ENCODE results near the gene ESPNL.

ESPNL gene

GRCh38 chr2:238128061-238128440 is 27.9 kb downstream of the ESPNL start:
- no peak for DNase-seq (ENCODE audit: low read depth)

DNA sequence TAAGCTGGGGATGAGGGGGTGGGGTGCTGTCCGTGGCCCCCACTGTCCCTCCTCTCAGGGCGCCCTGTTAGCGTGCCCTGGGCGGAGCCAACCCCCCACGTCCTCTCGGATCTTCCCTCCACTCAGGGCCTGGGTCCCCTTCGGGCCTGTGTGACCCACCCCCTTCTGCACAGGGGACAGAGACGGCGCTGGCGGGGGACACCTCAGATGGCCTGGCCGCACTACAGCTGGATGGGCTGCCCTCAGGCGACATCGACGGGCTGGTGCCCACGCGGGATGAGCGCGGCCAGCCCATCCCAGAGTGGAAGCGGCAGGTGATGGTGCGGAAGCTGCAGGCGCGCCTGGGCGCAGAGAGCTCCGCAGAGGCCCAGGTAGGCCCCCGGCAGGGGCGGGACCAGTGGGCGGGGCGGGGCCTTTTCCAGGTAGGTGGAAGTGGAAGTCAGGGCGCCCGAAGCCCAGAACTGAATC is 28.4 kb downstream of the ESPNL start:
- no peak for DNase-seq (ENCODE audit: low read depth)

DNA sequence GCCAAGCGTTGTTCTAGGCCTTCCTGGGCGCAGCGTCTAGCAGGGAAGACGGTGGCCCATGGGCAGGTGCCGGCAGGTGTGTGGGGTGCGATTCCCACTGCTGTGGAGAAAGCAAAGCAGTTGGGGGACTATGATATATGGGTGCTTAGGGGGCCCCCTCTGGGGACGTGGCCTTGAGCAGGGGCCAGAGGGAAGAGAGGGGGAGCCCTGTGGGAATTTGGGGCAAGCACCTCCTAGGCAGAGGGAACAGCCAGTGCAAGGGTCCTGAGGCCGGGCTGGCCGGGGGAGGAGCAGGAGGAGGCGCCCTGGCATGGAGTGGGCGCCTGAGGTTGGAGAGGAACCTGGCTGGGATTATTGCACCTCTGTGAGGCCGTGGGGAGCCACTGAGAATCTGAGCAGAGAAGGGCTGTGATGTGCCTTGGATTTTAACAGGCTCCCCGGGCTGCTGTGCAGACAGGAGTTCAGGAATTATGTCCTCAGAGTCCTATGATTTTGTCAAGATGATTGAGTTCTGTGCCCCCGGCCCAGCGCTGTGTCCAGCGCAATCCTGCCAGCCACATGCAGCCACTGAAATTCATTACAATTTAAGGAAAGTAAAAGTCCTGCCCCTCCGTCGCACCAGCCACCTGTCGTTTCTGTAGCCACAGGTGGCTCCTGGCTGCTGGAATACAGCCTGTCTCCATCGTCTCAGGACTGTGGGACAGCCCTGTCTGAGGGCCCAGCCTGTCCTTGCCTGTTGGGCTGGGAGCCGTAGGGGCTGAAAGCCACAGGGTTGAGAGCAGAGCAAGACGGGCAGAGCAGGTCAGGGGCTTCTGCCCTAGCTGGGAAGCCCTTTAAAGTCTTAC is 29.2 kb downstream of the ESPNL start:
- DNase-seq (ENCODE audit: low read depth), result no peak

DNA sequence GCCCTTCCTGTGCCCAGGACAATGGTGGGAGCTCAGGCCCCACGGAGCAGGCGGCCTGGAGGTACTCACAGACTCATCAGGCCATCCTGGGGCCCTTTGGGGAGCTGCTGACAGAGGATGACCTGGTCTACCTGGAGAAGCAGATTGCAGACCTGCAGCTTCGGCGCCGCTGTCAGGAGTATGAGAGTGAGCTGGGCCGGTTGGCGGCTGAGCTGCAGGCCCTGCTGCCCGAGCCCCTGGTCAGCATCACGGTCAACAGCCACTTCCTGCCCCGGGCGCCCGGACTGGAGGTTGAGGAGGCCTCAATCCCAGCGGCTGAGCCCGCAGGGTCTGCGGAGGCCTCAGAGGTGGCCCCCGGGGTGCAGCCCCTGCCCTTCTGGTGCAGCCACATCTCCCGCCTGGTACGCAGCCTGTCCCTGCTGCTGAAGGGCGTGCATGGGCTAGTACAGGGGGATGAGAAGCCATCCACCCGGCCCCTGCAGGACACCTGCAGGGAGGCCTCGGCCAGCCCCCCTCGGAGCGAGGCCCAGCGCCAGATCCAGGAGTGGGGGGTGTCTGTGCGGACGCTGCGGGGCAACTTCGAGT is 30.1 kb downstream of the ESPNL start:
- no peak for DNase-seq (ENCODE audit: low read depth)

DNA sequence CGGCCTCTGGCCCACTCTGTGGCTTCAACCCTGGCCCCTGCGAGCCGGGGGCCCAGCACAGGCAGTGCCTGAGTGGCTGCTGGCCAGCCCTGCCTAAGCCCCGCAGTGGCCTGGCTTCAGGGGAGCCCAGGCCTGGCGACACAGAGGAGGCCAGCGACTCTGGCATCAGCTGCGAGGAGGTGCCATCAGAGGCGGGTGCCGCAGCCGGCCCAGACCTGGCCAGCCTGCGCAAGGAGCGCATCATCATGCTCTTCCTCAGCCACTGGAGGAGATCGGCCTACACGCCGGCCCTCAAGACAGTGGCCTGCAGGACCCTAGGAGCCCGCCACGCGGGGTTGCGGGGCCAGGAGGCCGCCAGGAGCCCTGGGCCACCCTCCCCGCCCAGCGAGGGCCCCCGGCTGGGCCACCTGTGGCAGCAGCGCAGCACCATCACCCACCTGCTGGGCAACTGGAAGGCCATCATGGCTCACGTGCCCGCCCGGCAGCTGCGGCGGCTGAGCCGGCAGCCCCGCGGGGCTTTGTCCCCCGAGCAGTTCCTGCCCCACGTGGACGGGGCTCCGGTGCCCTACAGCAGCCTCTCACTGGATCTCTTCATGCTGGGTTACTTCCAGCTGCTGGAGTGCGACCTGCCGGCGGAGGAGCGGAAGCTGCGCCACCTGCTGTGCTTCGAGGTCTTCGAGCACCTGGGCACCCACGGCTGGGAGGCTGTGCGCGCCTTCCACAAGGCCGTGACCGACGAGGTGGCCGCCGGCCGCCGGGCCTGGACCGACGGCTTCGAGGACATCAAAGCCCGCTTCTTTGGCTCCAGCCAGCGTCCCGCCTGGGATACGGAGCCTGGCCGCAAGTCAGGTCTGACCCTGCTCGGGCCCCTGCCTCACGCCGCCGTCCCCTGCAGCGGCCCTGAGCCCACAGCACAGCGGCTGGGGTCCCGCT is 30.8 kb downstream of the ESPNL start:
- DNase-seq (ENCODE audit: low read depth), result no peak

- no peak for DNase-seq (ENCODE audit: low read depth)
Measured at GRCh38 chr2:238131761-238132462, 31.8 kb downstream of the ESPNL start.

GRCh38 chr2:238132463-238133450 is 32.6 kb downstream of the ESPNL start:
- no peak for DNase-seq (ENCODE audit: low read depth)

DNA sequence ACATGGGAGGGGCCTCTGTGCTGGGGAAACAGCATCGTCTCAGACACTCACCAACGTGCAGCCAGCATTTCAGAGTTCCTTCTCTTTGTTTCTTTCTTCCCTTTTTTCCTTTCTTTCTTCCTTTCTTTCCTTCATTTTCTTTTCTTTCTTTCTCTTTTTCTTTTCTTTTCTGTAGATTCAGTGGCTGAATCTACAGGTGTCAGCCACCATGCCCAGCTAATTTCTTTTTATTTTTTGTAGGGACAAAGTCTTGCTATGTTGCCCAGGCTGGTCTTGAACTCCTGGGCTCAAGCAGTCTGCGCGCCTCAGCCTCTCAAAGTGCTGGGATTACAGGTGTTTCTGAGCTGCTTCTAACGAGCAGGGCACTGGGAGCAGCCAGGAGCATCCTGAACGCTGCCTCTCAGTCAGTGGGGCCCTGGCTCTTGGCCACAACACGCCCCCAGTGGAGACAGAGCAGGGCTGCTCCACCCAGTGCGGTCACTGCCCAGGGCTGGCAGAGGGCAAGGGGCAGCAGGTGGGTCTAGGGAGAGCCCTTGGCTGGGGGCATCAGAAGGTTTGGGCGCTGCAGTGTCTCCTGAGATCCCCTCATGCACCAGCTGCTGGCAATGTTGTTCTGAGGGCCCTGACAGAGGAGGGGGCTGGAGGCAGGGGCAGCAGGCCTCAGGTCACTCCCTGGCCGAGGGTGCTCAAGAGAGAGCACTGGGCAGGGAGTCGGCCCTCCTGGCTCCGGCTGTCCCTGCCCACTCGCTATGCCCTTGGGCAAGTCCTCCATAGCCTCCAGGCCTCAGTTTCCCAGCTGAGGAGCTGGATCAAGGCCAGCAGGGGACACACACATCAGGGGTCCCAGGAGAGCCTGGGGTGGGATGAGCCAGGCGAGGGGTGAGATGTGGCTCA is 33.6 kb downstream of the ESPNL start:
- DNase-seq (ENCODE audit: low read depth), result no peak

- no peak for DNase-seq (ENCODE audit: low read depth)
Measured at GRCh38 chr2:238134393-238134785, 34.2 kb downstream of the ESPNL start.

GRCh38 chr2:238135601-238136150 is 35.5 kb downstream of the ESPNL start:
- DNase-seq (ENCODE audit: low read depth), result no peak

- DNase-seq (ENCODE audit: low read depth), result peak; percentile 55
Measured at GRCh38 chr2:238136820-238137537, 36.8 kb downstream of the ESPNL start.

DNA sequence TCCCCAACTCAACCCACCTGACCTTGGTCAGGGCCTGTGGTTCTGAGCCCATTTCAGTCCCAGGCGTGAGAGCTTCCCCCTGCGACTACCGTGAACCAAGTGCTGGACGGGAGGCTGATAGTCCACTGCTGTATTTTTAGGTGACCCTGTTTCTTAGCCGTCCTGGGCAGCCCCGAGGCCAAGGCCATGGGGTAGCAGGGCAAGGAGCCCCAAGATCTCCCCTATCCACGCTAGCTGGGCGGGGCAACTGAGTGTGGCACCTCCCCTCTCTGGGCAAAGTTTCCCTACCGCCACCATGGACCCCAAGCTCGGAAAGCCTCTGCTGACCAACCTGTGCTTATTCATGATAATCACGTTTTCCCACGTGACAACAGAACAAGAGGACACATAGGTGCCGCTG is 37.7 kb downstream of the ESPNL start:
- DNase-seq (ENCODE audit: low read depth), result no peak

DNA sequence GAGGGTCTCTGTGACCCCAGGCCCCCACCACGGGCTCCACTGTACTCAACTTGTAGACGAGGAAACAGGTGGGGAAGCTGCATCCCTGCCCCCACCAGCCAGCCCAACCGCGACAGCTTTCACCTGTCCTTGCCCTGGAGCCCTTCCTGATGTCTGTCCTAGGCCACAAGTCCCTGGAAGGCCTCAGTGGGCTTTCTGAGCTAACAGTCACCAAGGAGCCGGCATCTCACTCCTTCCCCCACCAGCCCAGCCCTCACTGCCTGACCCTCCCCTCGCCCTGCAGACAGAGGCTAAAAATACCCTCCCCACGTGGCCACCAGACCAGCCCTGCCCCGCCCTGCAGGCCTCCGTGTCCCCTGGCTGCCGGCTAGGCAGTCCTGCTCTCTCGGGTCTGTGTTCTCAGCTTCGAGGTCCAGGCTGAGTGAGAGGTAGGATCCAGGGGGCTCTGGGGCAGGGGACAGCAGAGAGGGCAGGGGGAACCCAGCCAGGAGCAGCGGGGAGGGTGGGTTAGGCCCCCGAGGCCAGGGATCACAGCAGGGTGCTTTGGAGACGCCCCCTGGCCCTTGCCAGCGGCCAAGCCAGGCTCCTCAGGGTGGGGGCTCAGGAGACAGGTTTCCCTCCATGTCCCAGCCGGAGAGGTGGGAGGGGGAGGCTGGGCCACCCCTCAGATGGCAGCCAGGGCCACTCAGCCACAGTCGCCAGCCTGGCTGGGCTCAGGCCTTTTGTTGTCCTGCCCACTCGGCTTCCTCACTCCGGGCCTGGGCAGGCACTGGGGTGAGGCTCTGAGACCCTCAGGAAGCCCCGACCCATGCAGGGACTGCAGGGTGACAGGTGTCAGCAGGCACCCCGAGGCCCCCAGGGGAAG is 38.4 kb downstream of the ESPNL start, which contains the start of gene KLHL30:
Gene KLHL30, plus strand, starts transcription at position 338 of the 865 bp plus-strand sequence. CDS start 2,087 bp downstream, outside the sequence.
- no peak for DNase-seq (ENCODE audit: low read depth)

GRCh38 chr2:238139196-238140039 is 39.3 kb downstream of the ESPNL start:
- DNase-seq (ENCODE audit: low read depth), result no peak

DNA sequence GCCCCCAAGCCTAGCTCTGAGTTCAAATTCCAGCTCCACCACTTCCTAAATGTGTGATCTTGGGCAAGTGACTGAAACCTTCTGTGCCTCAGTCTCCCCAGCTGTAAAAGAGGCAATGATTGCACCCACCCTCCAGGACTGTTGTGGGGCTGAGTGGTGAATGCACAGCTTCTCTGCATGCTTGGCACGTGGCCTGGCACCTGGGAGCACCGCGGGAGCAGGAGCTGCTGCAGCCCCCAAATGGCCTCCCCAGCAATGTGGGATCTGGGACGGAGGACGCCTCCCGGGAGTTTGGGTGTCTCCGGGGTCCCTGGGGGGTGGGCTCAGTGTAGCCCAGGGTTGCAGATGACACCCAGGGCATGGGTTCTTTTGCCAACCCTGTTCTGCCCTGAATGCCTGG is 39.9 kb downstream of the ESPNL start:
- DNase-seq (ENCODE audit: low read depth), result no peak

- DNase-seq (ENCODE audit: low read depth), result no peak
Measured at GRCh38 chr2:238140721-238141540, 40.8 kb downstream of the ESPNL start.

Measured in stromal cell of bone marrow (primary cell).